Keratinocyte (primary cell): ENCODE measurements around the gene RNF212. TPM values are rescaled to one million over a fixed set of nuclear protein-coding genes. Genes with fewer than 3 reads are reported as not detected.

Experiments used
- DNase-seq: peaks from one replicate; pipeline ENCODE4 v3.0.0-alpha.2; 2011; ENCODE audit warnings: low read depth, missing footprints, low spot score
- FAIRE-seq: peaks from 2 replicates; lab custom pipeline; 2011; peaks lifted over from hg19 to GRCh38; lab: Jason Lieb, UNC
- H2AFZ ChIP-seq: 2 replicates; pipeline ENCODE4 v1.6.0; 2012; ENCODE audit warnings: low read length, control low read depth, inconsistent platforms; ENCODE audit not compliant: control insufficient read depth
- H3K27ac ChIP-seq: 2 replicates; pipeline ENCODE4 v1.5.1; 2011; ENCODE audit warnings: low read length; ENCODE audit not compliant: control insufficient read depth, insufficient read depth
- H3K27me3 ChIP-seq: 3 replicates; pipeline ENCODE4 v1.6.0; 2011; ENCODE audit warnings: low read length; ENCODE audit not compliant: control insufficient read depth, insufficient read depth; ENCODE audit errors: extremely low read depth
- H3K36me3 ChIP-seq, 2 experiments: 2 replicates in 1 of 2; 3 replicates in 1 of 2; pipeline ENCODE4 v1.5.1; 2011; ENCODE audit warnings: low read length in 2 of 2, mild to moderate bottlenecking in 1 of 2; ENCODE audit not compliant: control insufficient read depth in 2 of 2, insufficient read depth in 2 of 2; ENCODE audit errors: extremely low read depth in 1 of 2
- H3K4me1 ChIP-seq: 3 replicates; pipeline ENCODE4 v1.5.1; 2011; ENCODE audit warnings: low read length; ENCODE audit not compliant: control insufficient read depth, insufficient read depth; ENCODE audit errors: extremely low read depth
- H3K4me2 ChIP-seq: 3 replicates; pipeline ENCODE4 v1.6.0; 2011; ENCODE audit warnings: low read depth, low read length; ENCODE audit not compliant: control insufficient read depth, insufficient read depth; ENCODE audit errors: extremely low read depth
- H3K4me3 ChIP-seq, 3 experiments: fragments of 200-600 bp in 1 of 3; sonication (generic) in 1 of 3; 2 replicates in 2 of 3; 3 replicates in 1 of 3; pipeline ENCODE4 v1.5.1; 2011 to 2016; ENCODE audit warnings: low read length in 3 of 3, mild to moderate bottlenecking in 3 of 3, control low read depth in 2 of 3, inconsistent platforms in 1 of 3, low read depth in 1 of 3, mixed read lengths in 1 of 3, mixed run types in 1 of 3, moderate library complexity in 1 of 3; ENCODE audit not compliant: control insufficient read depth in 2 of 3, insufficient read depth in 2 of 3; ENCODE audit errors: extremely low read depth in 1 of 3
- H3K79me2 ChIP-seq: 2 replicates; pipeline ENCODE4 v1.6.0; 2012; ENCODE audit warnings: low read length; ENCODE audit not compliant: control insufficient read depth, insufficient read depth
- H3K9ac ChIP-seq: 3 replicates; pipeline ENCODE4 v1.6.0; 2011; ENCODE audit warnings: low read length; ENCODE audit not compliant: control insufficient read depth, insufficient read depth; ENCODE audit errors: extremely low read depth
- H3K9me1 ChIP-seq: 3 replicates; pipeline ENCODE4 v1.6.0; 2011; ENCODE audit warnings: low read length; ENCODE audit not compliant: control insufficient read depth, insufficient read depth; ENCODE audit errors: extremely low read depth
- H3K9me3 ChIP-seq: 2 replicates; pipeline ENCODE4 v1.5.1; 2012; ENCODE audit warnings: low read depth, low read length; ENCODE audit not compliant: control insufficient read depth
- H4K20me1 ChIP-seq: 3 replicates; pipeline ENCODE4 v1.6.0; 2011; ENCODE audit warnings: low read length; ENCODE audit not compliant: control insufficient read depth, insufficient read depth; ENCODE audit errors: extremely low read depth
- CTCF ChIP-seq, 3 experiments: IDR thresholded peaks in 1 of 3; conservative IDR thresholded peaks in 1 of 3; optimal IDR thresholded peaks in 1 of 3; 2 replicates in 2 of 3; 3 replicates in 1 of 3; pipeline versions ENCODE3 to v1.5.1; 2011; ENCODE audit warnings: low read length in 3 of 3, mild to moderate bottlenecking in 3 of 3, moderate library complexity in 2 of 3, control low read depth in 1 of 3, inconsistent platforms in 1 of 3; ENCODE audit not compliant: insufficient read depth in 2 of 3; ENCODE audit errors: extremely low read depth in 1 of 3
- EZH2 ChIP-seq: IDR thresholded peaks from one replicate; pipeline ENCODE4 v1.6.1; 2012; ENCODE audit warnings: inconsistent platforms, mild to moderate bottlenecking, low read length, moderate library complexity
- dilution Hi-C: fragments of 300-500 bp; cut with MboI; formaldehyde crosslinking; loops from one replicate; pipeline ENCODE4 v1.7.0; 2020; ENCODE audit warnings: low sequenced_read_pairs; ENCODE audit not compliant: extremely low pct_ligation_motif_present
- polyA plus RNA-seq, 5 experiments: library from polyadenylated mRNA; depleted of rRNA in 3 of 5; stranded (reverse) in 3 of 5; stranded (forward) in 1 of 5; unstranded in 1 of 5; fragments of >200 nt; gene quantifications; 1 replicate in 1 of 5; 2 replicates in 3 of 5; 3 replicates in 1 of 5; pipeline versions ENCODE4 v1.2.1 to v1.2.3, GENCODE V29; 2011 to 2012; ENCODE audit warnings: missing spikeins in 2 of 5, low read depth in 1 of 5, low replicate concordance in 1 of 5

The RNF212 gene
- polyA plus RNA-seq, 1 donor (not counting 4 experiments of a cell fraction or from before 2014, with no cell fraction given) = 0.16 TPM

GRCh38 chr4:1080961-1081688, 32.2 kb downstream of the RNF212 start:
- Histone ChIP-seq H3K9me1 (no peaks in the 10 kb centered on the region), H3K9me3 (no peaks in the 10 kb centered on the region), H3K4me2 (peak overlapping the region; percentile 55), H3K36me3 (no peaks in the 10 kb centered on the region), H2AFZ (no peak overlapping the region), H4K20me1 (no peaks in the 10 kb centered on the region), H3K27me3 (peaks cover 21% of the 10 kb centered on the region), H3K79me2 (no peaks in the 10 kb centered on the region), H3K9ac (peak overlapping the region; percentile 53), H3K27ac (peak overlapping the region; percentile 57), H3K4me1 (peaks cover 25% of the 10 kb centered on the region), H3K4me3 (no peak overlapping the region)
- FAIRE-seq (peak; percentile 56), DNase-seq (peak; percentile 19)
- dilution Hi-C loops = no loop called here
- no peak for TF ChIP-seq CTCF (optimal IDR thresholded peaks at IDR 0.05 in 1 of 3, IDR thresholded peaks at IDR 0.05 in 1 of 3, conservative IDR thresholded peaks at IDR 0.05 in 1 of 3; ENCODE audit: extremely low read depth in 1 of 3, insufficient read depth in 2 of 3, low read length in 3 of 3)
- TF ChIP-seq EZH2 = no peak

GRCh38 chr4:1080432-1080831, 32.9 kb downstream of the RNF212 start:
- no peaks in the 10 kb centered on the region for H3K9me1 ChIP-seq
- H3K27me3 ChIP-seq = peaks cover 16% of the 10 kb centered on the region
- no peak overlapping the region for H3K27ac ChIP-seq
- H3K79me2 ChIP-seq = no peaks in the 10 kb centered on the region
- no peak overlapping the region for H3K4me2 ChIP-seq
- H3K36me3 ChIP-seq = no peaks in the 10 kb centered on the region
- TF ChIP-seq EZH2 (no peak), CTCF (optimal IDR thresholded peaks at IDR 0.05 in 1 of 3, IDR thresholded peaks at IDR 0.05 in 1 of 3, conservative IDR thresholded peaks at IDR 0.05 in 1 of 3; ENCODE audit: extremely low read depth in 1 of 3, insufficient read depth in 2 of 3, low read length in 3 of 3) (no peak)
- DNase-seq = no peak
- no peak overlapping the region for H3K9ac ChIP-seq
- H3K4me3 ChIP-seq = no peak overlapping the region
- H3K9me3 ChIP-seq = no peaks in the 10 kb centered on the region
- no peaks in the 10 kb centered on the region for H4K20me1 ChIP-seq
- H2AFZ ChIP-seq = no peak overlapping the region
- FAIRE-seq = no peak
- H3K4me1 ChIP-seq = peaks cover 29% of the 10 kb centered on the region
- dilution Hi-C loops = no loop called here
